HG02642 (cell line): ENCODE results near the gene GABPB1.

Experiments
- ATAC-seq: cut with Tn5 transposase; IDR thresholded peaks from one replicate; pipeline ENCODE4 v1.9.1; 2021; ENCODE audit warnings: mild to moderate bottlenecking; ENCODE audit not compliant: unreplicated experiment, poor library complexity

Gene GABPB1

DNA sequence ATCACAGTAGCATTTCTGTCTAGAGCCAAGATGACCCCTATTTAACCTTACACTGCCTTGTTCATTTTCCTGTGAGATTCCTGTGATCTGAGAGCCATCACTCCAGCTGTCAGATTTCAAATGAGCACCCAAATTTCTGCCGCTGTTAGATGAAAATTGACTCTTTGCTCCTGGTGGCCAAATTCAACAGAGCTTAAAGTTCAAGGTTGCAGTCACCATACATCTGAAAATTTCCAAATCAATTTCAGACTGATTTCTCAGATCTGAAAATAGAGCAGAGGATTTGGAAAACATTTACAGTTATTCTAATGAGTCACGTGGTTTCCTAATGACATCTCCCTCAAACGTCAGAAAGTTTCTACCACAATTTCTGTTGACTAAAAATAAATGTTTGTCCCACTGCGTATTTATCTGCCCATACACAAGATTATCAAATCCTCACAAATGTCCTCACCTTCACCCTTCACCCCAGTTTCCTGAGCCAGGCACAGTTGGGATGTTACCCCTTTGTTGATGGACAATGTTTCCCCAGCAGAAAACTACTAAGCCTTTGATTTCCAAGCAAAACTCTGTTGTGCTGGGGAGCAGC is 105.9 kb downstream of the GABPB1 start:
- ATAC-seq, result no peak

DNA sequence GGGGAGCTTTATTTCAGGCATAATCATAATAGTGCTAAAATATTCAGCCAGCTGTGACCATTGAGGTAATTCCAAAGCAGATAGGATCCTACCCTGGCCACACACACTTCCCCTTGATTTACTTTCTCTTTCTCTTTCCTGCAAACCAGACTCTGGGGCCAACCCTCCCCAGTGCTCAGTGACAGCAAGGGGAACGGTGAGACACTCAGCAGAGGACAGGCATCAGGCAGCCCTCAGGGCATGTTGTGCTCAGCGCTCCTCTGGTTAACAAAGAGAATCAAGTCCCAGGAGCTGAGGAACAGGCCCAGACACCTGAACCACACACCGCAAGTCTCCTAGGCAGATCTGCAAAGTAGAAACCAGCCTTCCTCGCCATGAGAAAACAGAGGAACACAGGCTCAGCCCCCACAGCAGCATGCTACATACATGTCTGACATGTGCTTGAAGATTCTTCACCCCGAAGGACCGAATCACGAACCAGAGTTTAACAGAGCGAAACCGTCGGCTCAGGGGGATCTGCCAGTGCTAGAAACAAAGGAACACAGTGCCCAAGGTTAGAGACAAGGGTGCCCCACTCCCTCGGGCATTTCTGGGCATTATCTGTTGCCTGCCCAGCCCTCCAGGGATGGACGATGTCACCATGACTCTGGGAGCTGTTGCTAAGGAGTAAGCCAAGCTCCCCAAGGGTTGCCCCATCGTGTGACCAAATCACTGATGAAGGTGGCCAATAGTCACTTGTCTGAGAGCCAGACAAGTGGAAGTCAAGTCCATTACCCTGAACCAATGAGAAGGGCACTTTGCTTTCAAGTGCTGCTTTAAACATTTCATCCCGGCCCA is 107.0 kb downstream of the GABPB1 start:
- ATAC-seq, result peak; percentile 94

DNA sequence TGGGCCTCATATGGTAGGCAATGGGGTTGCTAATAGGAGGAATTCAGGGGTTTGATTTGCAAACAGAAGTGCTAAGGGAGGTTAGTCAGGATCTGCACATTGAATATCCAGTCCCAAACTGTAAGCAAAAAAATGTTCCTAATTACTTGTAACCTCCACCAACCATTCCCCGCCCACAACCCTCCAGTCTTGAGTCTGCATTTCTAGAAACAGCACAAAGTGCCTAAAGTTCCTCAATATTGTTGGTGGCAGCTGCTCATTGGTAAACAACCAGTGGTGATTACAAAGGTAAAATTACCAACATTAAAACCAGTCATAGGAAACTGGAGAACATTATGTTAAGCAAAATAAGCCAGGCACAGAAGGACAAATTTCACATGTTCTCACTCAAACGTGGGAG is 108.4 kb downstream of the GABPB1 start:
- ATAC-seq, result no peak

DNA sequence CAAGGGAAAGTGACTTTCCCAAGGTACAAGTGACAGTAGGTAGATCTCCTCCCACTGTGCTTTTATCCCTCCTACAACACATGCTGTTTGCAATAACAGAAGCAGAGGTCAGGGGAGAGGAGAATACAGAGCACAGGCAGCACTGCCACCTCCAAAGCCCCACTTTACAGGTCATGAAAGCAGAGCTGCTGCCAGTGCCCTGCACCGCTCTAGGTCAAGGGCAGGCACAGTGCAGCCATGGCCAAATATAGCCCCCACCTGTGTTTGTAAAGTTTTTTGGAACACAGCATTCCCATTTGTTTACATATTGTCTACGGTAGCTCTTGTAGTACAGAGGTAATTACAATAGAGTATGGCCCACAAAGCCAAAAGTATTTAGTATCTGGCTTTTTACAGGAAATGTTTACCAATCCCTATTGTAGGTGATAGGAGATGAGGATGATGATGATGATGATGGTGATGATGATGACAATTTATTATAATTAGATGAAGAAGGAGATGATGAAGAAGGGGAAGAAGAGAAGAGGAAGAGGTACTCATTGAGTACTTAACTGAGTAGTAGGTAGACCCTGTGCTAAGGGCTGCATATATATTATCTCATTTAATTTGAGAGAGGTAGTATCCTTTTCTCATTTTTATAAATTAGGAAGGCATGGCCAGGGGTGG is 109.9 kb downstream of the GABPB1 start:
- ATAC-seq, result no peak

DNA sequence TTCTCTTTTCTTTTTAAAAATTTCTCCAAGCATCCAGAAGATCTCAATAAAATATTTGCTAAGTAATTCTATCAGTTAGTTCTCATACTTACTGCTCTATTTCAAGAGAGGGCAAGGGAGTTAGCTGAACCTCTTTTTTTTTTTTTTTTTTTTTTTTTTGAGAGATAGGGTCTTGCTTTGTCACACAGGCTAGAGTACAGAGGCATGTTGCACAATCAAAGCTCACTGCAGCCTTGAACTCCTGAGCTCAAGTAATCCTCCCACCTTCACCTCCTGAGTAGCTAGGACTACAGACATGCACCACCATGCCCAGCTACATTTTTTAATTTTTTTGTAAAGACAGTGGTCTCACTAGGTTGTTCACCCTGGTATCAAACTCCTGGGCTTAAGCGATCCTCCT is 110.8 kb downstream of the GABPB1 start:
- ATAC-seq, result no peak

DNA sequence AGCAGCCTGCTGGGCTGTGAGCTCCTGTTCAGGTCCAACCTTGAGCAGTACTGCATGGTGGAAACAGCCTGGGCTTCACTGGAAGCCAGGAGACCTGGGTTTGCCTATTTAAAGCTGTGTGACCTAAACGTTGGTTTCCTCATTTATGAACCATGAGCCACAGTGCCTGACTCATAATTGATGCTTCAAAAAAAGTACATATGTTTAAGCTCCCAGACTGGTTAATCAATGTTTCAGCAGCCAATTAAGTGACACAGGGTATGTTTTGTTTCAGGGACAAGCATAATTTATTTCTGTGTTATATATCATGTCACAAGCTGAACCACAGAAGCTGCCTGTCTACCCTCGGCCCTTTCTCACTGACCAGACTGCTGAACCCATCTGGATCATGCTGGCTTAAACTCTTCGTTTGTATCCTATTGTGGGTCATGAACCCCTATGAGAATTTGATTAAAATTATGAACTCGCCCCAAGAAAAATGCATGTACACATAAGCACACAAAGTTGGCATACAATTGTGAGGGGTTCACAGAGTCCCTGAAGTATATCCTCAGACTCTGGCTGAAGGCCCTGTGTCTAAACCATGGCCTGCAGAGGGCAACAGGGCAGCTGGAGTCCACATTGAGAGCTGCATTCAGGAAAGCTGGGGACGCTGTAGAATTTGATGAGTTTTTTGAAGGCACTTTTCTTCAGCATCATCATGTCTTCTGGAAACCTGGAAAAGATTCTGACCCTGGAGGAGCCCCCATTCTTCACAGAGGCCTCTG is 113.1 kb downstream of the GABPB1 start:
- no peak for ATAC-seq

DNA sequence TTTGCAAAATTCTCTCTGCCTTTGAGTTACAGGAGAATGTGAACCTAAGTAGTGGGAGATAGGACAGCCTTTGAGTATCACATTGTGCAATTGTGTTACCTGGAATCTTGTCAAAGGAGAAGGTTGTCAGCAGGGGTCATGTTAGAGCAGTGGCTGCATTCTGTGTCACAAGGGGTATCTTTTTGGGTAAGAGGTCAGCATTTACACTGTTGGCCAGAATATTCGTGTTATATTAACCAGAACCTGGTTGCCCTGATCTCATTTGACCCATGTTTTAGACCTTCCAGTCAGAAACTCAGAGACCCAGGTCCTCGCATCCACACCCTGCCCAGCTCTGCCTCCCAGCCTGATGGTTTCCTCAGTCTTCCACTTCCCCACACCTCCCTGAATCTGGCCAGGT is 116.7 kb downstream of the GABPB1 start:
- ATAC-seq, result no peak

DNA sequence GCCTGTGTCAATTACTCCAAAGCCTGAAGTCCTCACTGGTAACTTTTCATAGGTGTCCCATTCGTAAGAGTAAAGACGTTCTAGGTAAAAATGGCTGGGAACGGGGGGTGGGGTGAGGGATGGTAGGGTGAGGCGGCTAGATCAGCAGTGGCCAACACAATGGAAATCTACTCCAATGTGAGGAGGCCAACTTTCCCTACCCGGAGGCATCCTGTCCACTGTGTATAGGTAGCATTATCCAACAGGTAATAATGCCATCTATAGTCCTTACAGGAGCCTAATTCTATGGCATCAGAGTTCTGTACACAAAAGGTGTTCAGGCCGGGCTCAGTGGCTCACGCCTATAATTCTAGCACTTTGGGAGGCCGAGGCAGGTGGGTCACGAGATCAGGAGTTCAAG is 118.6 kb downstream of the GABPB1 start:
- ATAC-seq, result no peak

DNA sequence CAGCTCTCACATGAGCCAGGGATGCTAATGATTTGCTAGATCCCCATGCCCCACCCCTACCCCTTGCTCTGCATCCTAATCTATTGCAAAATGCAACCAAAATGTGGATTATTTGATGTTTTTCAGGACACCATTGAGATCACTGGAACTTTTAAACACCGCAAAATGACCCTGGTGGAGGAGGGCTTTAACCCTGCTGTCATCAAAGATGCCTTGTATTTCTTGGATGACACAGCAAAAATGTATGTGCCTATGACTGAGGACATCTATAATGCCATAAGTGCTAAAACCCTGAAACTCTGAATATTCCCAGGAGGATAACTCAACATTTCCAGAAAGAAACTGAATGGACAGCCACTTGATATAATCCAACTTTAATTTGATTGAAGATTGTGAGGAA is 119.2 kb downstream of the GABPB1 start:
- ATAC-seq, result no peak

DNA sequence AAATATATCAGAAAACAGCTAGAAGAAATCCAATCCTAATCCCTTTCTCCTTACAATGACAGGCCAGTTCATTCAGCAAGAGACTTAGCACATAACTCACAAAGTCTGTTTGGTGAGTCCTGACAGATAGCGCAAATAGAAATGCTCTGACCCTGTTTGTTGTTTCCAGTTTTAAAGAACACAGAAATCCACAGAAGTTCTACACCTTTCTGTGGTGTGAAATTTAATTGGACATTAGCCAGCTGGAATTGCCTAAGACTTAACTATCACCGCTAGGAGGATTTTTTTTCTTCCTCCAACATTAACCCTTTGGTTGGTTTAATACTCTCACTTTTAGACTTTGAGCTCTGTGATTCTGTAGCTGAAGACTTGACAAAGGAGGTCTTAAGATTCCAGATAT is 120.2 kb downstream of the GABPB1 start:
- no peak for ATAC-seq

DNA sequence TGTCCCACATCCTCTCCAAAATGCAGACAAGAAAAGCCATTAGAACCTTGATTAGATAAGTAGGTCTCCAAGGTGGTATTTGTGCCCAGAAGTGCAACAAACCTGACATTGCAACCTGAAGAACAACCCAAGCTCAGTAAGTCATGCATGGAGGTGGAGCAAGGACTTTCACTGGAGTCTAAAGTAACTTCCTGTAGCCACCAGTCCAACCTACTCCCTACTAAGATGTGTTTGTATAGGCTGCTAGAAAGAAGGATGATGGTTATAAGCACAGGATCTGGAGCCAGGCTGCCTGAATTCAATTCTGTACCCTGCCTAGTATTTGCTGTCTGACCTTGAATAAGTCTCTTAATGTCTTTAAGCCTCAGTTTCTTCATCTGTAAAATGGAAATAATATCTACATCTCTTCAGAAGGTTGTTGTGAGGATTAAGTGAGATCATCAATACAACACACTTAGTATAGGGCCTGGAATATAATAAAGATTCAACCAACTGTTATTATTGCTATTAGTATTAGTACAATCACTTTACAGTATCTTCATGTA is 121.7 kb downstream of the GABPB1 start:
- ATAC-seq, result no peak

DNA sequence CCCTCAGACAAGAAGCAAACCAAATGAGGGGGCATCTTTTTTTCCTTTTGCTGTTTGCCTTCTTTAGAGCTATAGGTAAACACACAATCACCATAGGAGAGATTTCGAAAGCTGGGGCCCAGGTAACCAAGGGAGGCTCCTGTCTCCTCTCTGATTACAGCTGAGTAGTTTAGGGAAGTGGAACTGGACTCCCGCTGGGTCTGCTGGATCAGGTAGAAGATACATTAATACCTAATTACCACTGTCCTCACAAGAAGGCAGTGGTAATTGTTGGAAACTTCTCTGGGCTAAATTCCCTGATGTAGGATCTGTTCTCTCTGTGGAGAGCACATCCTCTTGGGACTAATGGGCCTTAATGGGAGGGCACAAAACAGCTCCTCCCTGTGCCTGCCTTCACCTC is 122.2 kb downstream of the GABPB1 start:
- ATAC-seq, result no peak

DNA sequence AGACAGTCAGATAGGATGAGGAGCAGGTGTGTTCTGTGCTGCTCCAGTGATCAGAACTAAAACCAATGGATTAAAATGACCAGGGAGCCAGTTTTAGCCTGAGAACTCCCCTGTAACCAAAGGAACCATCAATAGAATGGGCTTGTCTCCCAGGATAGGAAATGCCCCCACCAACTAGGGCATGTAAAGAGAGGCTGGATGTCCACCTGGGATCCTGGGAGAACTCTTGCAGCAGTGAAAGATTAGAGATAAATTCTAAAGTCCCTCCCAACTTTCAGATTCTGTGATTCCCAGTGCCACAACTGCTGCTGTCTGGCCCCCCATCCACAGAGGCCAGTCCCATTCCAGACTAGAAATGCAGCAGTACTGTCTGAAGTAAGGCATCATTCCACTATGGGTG is 123.2 kb downstream of the GABPB1 start:
- no peak for ATAC-seq

DNA sequence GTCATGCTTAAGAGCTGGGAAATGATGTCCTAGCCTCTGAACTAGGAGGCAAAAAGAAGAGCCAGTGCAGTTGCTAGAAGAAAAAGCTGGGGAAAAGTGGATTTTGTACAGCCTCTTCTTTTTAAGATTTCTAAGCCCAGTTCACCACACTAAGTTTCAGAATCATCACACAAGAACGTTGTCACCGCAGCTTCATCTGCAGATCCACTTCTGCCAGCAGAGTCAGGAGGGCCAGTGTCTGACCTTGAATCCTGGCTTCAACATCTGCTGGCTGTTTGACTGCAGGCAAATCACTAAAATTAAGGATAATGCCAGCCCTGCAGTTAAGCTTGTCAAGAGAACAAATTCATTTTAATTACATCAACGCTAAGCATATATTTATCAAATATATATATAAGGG is 125.7 kb downstream of the GABPB1 start:
- no peak for ATAC-seq

DNA sequence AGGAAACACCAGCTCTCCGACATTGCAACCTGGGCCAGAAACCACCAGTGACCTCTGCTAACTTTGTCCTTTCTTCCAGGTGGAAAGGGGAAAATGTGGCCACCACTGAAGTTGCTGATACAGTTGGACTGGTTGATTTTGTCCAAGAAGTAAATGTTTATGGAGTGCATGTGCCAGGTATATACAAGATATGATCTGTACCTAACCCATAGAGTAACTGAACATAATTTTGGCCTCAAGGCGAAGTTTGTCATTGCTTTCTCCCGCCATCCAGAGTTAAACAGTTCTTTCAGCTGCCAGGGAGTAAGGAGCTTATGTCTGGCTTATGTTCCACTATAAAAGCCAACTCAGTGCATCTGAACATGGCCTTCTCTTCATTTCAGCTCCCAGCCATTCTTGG is 126.1 kb downstream of the GABPB1 start:
- no peak for ATAC-seq

DNA sequence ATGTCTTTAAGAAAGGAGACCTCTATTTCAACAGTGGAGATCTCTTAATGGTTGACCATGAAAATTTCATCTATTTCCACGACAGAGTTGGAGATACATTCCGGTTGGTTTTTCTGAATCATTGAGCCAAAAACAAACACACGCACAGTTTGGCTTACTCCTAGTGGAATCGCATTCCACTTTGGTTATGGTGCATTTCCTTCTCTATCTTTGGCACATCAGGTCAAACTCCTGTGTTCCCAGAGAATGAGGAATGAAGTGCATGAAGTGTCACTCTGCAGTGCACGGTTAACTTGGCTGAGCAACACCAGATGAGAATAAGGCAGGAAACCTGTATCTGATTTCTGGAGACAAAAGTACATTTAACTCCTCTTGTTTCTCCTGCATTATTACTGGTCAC is 127.9 kb downstream of the GABPB1 start:
- no peak for ATAC-seq

DNA sequence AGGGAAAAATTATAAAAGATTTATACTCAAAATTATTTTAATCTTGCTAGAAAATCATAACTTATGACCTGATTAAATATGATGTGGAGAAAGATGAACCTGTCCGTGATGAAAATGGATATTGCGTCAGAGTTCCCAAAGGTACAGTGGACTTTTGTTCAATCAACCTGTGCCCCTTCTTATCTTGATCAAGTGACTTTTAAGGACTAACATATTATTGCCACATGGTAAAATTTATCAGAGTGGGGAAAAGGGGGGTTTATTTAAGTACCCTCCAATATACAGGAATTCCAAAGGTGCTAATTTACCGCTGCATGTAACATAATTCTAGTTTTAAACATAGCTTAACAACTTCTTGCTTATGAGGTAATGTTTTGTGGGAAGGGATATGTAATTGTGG is 129.1 kb downstream of the GABPB1 start:
- no peak for ATAC-seq
